ENCODE results near the gene C1orf21.

DNA sequence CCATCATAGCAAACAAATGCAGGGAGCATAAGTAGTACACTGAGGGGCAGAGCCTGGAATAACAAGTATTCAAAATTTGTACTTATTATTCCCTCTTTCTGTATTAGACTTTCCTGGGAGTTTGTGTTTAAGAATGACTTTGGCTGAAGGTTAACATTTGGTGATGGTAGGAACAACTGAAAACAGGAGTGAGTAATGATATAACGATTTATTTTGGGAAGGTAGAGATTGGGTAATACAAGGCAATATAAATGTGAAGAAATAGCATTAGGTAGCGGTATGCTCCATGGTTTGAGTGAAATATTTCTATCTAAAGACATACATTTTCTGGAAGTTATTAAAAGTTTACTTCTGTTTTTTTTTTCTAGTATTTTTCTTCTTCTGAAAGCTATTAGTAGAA, 18.5 kb upstream of the C1orf21 start:
- no peak for TF ChIP-seq CTCF (IDR thresholded peaks at IDR 0.05)
- TF ChIP-seq EP300 (IDR thresholded peaks at IDR 0.05) = no peak
- TF ChIP-seq POLR2A (IDR thresholded peaks at IDR 0.05) = no peak
